ENCODE results near the gene TNNC1. TPM values are rescaled to one million over a fixed set of nuclear protein-coding genes. Genes with fewer than 3 reads are reported as not detected.

TNNC1 gene
- total RNA-seq, 1 experiment from 2014 or later, result 5.6 TPM

DNA sequence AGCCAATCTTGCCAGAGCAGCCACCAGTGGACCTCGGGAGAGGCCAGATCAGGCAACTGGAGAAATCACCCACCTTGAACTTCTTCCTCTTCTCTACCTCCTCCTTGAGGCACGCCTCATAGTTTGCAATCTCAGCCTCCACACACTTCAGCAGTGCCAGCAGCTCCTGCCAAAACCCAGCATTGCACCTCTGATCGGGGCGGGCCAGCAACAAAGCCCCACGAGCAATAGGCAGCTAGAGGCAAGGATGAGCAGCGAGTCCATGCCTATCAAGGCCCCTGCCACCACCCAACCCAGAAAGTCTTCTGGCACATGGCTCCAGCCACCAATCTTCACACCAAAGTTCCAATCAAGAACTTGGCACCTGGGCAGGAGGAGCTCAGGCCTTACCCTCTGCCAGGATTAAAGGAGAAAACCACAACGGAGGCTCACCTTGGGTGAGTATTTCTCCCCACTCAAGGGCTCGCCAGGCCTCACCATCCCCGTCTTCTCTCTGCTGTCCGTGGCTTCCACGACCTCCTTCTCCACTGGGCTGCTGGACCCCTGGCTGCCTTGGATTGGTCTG, 51.1 kb downstream of the TNNC1 start:
- H3K27me3 Mint-ChIP-seq (ENCODE audit: low read depth), result no peaks in the 10 kb centered on the region
- no peak overlapping the region for H3K27ac Mint-ChIP-seq
- no peak overlapping the region for H3K4me3 Mint-ChIP-seq
- no peaks in the 10 kb centered on the region for H3K9me3 Mint-ChIP-seq
- H3K36me3 Mint-ChIP-seq, result peaks cover 45% of the 10 kb centered on the region
- no peaks in the 10 kb centered on the region for H3K4me1 Mint-ChIP-seq
- ChIA-PET POLR2A (no interaction called here), CTCF (interaction anchor here (2.5 kb wide), 1 partner anchor 14 kb away, joined by 11 read pairs; no protein-coding TSS in a partner anchor)
- TF ChIP-seq SMAD4 (CRISPR knock-in tag; IDR thresholded peaks at IDR 0.05), result no peak
- ATAC-seq (no peak), DNase-seq (ENCODE audit: low spot score) (no peak)

DNA sequence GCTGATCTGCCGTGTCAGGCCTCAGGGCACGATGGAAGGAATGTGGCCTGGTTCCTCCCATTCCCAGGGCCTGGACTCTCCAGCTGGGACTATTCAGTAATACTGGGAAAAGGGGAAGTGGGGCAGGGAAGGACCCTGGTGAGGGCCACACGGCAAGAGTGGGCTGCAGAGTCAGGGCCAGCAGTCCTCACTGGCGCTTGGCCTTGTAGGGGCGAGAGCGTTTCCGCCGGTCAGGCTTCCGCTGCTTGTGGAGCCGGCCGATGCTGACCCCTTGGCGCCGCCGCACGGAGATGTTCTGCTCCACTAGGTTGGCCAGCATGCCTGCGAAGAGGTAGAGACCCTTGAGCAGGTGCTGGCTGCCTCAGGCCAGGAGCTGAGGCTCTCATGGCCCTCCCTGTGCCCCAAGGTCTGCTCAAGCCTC, 51.7 kb downstream of the TNNC1 start:
- Mint-ChIP-seq H3K27me3 (ENCODE audit: low read depth) (no peaks in the 10 kb centered on the region), H3K9me3 (no peaks in the 10 kb centered on the region), H3K4me3 (no peak overlapping the region), H3K27ac (no peak overlapping the region), H3K4me1 (no peaks in the 10 kb centered on the region), H3K36me3 (peaks cover 43% of the 10 kb centered on the region)
- POLR2A ChIA-PET, result no interaction called here
- CTCF ChIA-PET, result interaction anchor here (2.5 kb wide), 1 partner anchor 14 kb away, joined by 11 read pairs; no protein-coding TSS in a partner anchor
- ATAC-seq, result no peak
- TF ChIP-seq ZNF671 (CRISPR knock-in tag; IDR thresholded peaks at IDR 0.05) (no peak), ZBTB43 (CRISPR knock-in tag; IDR thresholded peaks at IDR 0.05) (no peak), SP1 (CRISPR knock-in tag; conservative IDR thresholded peaks at IDR 0.05) (no peak)
- TF ChIP-seq, protein P1, sequence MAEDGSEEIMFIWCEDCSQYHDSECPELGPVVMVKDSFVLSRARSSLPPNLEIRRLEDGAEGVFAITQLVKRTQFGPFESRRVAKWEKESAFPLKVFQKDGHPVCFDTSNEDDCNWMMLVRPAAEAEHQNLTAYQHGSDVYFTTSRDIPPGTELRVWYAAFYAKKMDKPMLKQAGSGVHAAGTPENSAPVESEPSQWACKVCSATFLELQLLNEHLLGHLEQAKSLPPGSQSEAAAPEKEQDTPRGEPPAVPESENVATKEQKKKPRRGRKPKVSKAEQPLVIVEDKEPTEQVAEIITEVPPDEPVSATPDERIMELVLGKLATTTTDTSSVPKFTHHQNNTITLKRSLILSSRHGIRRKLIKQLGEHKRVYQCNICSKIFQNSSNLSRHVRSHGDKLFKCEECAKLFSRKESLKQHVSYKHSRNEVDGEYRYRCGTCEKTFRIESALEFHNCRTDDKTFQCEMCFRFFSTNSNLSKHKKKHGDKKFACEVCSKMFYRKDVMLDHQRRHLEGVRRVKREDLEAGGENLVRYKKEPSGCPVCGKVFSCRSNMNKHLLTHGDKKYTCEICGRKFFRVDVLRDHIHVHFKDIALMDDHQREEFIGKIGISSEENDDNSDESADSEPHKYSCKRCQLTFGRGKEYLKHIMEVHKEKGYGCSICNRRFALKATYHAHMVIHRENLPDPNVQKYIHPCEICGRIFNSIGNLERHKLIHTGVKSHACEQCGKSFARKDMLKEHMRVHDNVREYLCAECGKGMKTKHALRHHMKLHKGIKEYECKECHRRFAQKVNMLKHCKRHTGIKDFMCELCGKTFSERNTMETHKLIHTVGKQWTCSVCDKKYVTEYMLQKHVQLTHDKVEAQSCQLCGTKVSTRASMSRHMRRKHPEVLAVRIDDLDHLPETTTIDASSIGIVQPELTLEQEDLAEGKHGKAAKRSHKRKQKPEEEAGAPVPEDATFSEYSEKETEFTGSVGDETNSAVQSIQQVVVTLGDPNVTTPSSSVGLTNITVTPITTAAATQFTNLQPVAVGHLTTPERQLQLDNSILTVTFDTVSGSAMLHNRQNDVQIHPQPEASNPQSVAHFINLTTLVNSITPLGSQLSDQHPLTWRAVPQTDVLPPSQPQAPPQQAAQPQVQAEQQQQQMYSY (CRISPR knock-in tag; IDR thresholded peaks at IDR 0.05), result no peak
- TF ChIP-seq, protein P2, sequence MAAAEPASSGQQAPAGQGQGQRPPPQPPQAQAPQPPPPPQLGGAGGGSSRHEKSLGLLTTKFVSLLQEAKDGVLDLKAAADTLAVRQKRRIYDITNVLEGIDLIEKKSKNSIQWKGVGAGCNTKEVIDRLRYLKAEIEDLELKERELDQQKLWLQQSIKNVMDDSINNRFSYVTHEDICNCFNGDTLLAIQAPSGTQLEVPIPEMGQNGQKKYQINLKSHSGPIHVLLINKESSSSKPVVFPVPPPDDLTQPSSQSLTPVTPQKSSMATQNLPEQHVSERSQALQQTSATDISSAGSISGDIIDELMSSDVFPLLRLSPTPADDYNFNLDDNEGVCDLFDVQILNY (CRISPR knock-in tag; IDR thresholded peaks at IDR 0.05), result no peak
- DNase-seq (ENCODE audit: low spot score), result no peak

GRCh38 chr3:52401551-52401950, 52.3 kb downstream of the TNNC1 start:
- H3K9me3 Mint-ChIP-seq, result no peaks in the 10 kb centered on the region
- H3K27me3 Mint-ChIP-seq (ENCODE audit: low read depth), result no peaks in the 10 kb centered on the region
- H3K36me3 Mint-ChIP-seq, result peaks cover 39% of the 10 kb centered on the region
- no peak overlapping the region for H3K4me3 Mint-ChIP-seq
- DNase-seq (ENCODE audit: low spot score) (no peak), ATAC-seq (no peak)
- H3K27ac Mint-ChIP-seq, result no peak overlapping the region
- ChIA-PET CTCF (interaction anchor here (4.3 to 4.7 kb wide), 2 partner anchors 13 to 16 kb away, joined by 27 to 40 read pairs; no protein-coding TSS in a partner anchor), POLR2A (no interaction called here)
- H3K4me1 Mint-ChIP-seq, result no peaks in the 10 kb centered on the region
- no peak for TF ChIP-seq HMGA2 (CRISPR knock-in tag; IDR thresholded peaks at IDR 0.05)
- no peak for TF ChIP-seq FOXP1 (CRISPR knock-in tag; IDR thresholded peaks at IDR 0.05; ENCODE audit: borderline replicate concordance)
- no peak for TF ChIP-seq SP1 (CRISPR knock-in tag; conservative IDR thresholded peaks at IDR 0.05)
- TF ChIP-seq, protein P3, sequence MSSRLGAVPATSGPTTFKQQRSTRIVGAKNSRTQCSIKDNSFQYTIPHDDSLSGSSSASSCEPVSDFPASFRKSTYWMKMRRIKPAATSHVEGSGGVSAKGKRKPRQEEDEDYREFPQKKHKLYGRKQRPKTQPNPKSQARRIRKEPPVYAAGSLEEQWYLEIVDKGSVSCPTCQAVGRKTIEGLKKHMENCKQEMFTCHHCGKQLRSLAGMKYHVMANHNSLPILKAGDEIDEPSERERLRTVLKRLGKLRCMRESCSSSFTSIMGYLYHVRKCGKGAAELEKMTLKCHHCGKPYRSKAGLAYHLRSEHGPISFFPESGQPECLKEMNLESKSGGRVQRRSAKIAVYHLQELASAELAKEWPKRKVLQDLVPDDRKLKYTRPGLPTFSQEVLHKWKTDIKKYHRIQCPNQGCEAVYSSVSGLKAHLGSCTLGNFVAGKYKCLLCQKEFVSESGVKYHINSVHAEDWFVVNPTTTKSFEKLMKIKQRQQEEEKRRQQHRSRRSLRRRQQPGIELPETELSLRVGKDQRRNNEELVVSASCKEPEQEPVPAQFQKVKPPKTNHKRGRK (CRISPR knock-in tag; IDR thresholded peaks at IDR 0.05; ENCODE audit: borderline replicate concordance), result no peak
- TF ChIP-seq SOX15 (CRISPR knock-in tag; IDR thresholded peaks at IDR 0.05), result no peak
- TF ChIP-seq, protein P4, sequence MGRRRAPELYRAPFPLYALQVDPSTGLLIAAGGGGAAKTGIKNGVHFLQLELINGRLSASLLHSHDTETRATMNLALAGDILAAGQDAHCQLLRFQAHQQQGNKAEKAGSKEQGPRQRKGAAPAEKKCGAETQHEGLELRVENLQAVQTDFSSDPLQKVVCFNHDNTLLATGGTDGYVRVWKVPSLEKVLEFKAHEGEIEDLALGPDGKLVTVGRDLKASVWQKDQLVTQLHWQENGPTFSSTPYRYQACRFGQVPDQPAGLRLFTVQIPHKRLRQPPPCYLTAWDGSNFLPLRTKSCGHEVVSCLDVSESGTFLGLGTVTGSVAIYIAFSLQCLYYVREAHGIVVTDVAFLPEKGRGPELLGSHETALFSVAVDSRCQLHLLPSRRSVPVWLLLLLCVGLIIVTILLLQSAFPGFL (CRISPR knock-in tag; IDR thresholded peaks at IDR 0.05; ENCODE audit: borderline replicate concordance), result no peak
- no peak for TF ChIP-seq NFE2L1 (CRISPR knock-in tag; IDR thresholded peaks at IDR 0.05)
- TF ChIP-seq, protein P5, sequence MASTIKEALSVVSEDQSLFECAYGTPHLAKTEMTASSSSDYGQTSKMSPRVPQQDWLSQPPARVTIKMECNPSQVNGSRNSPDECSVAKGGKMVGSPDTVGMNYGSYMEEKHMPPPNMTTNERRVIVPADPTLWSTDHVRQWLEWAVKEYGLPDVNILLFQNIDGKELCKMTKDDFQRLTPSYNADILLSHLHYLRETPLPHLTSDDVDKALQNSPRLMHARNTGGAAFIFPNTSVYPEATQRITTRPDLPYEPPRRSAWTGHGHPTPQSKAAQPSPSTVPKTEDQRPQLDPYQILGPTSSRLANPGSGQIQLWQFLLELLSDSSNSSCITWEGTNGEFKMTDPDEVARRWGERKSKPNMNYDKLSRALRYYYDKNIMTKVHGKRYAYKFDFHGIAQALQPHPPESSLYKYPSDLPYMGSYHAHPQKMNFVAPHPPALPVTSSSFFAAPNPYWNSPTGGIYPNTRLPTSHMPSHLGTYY (CRISPR knock-in tag; IDR thresholded peaks at IDR 0.05), result no peak
- TF ChIP-seq AFF4 (CRISPR knock-in tag; IDR thresholded peaks at IDR 0.05; ENCODE audit: borderline replicate concordance), result no peak
- TF ChIP-seq TP53 (CRISPR knock-in tag; IDR thresholded peaks at IDR 0.05), result no peak
- no peak for TF ChIP-seq GABPB1 (CRISPR knock-in tag; IDR thresholded peaks at IDR 0.05)

Data from WTC11 (cell line).